ENCODE data around the gene KIAA1958.

DNA sequence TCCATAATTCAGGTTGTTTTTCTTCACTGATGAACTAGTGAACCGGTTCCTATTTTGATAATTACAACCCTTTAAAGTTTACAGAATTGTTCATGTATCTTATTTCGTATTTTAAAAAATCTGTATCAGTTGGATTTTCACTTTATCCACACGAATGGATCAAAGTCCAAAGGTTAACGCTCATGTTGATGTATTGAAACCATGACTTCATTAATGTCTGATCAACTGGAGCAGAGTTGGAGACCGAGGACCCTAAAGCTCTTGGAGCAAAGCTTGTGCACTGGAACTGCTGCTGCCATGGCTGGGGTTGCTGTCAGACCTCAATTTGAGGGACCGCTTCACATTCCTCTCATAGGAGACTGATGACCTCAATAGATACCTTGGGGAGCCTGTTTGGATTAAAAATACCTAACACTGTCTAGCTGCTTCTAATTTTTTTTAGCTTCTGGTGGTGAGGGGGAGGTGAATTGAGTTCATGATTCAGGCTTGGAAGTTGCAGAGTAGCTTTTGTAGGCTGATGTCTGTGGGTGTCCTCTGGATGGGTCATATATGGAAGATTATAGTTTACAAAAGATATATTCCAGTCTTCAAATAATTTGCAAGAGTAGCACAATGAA lies 45.1 kb downstream of the KIAA1958 start:
- TF ChIP-seq, protein P1, sequence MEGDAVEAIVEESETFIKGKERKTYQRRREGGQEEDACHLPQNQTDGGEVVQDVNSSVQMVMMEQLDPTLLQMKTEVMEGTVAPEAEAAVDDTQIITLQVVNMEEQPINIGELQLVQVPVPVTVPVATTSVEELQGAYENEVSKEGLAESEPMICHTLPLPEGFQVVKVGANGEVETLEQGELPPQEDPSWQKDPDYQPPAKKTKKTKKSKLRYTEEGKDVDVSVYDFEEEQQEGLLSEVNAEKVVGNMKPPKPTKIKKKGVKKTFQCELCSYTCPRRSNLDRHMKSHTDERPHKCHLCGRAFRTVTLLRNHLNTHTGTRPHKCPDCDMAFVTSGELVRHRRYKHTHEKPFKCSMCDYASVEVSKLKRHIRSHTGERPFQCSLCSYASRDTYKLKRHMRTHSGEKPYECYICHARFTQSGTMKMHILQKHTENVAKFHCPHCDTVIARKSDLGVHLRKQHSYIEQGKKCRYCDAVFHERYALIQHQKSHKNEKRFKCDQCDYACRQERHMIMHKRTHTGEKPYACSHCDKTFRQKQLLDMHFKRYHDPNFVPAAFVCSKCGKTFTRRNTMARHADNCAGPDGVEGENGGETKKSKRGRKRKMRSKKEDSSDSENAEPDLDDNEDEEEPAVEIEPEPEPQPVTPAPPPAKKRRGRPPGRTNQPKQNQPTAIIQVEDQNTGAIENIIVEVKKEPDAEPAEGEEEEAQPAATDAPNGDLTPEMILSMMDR (conservative IDR thresholded peaks at IDR 0.05; ENCODE audit: low read depth, low read length) = no peak
- TF ChIP-seq EZH2 (IDR thresholded peaks at IDR 0.05; ENCODE audit: borderline replicate concordance, low read depth, low read length, poor library complexity, severe bottlenecking) = no peak
